GM21786 (cell line): ENCODE data around the gene IFNL1.
A peak's percentile ranks its signal among the peaks of the same experiment; 100 is the strongest.
"Not testable (repeated sequence)": the region's sequence is repeated elsewhere in the genome, so short reads cannot be mapped to it uniquely, and the experiment has no call there.

Experiments
- ATAC-seq: cut with Tn5 transposase; IDR thresholded peaks from one replicate; pipeline ENCODE4 v1.9.1; 2021; ENCODE audit not compliant: unreplicated experiment

Gene IFNL1

GRCh38 chr19:39328046-39328705 lies 32.0 kb downstream of the IFNL1 start:
- ATAC-seq = no peak

- no peak for ATAC-seq
Measured at GRCh38 chr19:39329948-39330347, 33.7 kb downstream of the IFNL1 start.

GRCh38 chr19:39332293-39332692 lies 36.1 kb downstream of the IFNL1 start:
- ATAC-seq = no peak

GRCh38 chr19:39332738-39333137 lies 36.5 kb downstream of the IFNL1 start:
- ATAC-seq = not testable (repeated sequence)

- ATAC-seq = no peak
Measured at GRCh38 chr19:39333507-39333906, 37.3 kb downstream of the IFNL1 start.

- ATAC-seq = no peak
Measured at GRCh38 chr19:39334444-39334976, 38.3 kb downstream of the IFNL1 start.

- no peak for ATAC-seq
Measured at GRCh38 chr19:39335168-39335548, 39.0 kb downstream of the IFNL1 start.

GRCh38 chr19:39336483-39336882 lies 40.3 kb downstream of the IFNL1 start:
- no peak for ATAC-seq

- ATAC-seq = no peak
Measured at GRCh38 chr19:39339674-39340073, 43.5 kb downstream of the IFNL1 start.

- not testable (repeated sequence) for ATAC-seq
Measured at GRCh38 chr19:39340156-39340555, 43.9 kb downstream of the IFNL1 start.

- ATAC-seq = no peak
Measured at GRCh38 chr19:39341129-39341718, 45.0 kb downstream of the IFNL1 start.

GRCh38 chr19:39341719-39342604 lies 45.8 kb downstream of the IFNL1 start, which contains the start of gene SAMD4B:
SAMD4B (plus strand) TSS chr19:39342421; CDS start chr19:39356894, 14,473 bp downstream.
- peak; percentile 80 for ATAC-seq

GRCh38 chr19:39342647-39343305 lies 46.6 kb downstream of the IFNL1 start:
- ATAC-seq = no peak

GRCh38 chr19:39345956-39346355 lies 49.7 kb downstream of the IFNL1 start:
- ATAC-seq = no peak

GRCh38 chr19:39347332-39348164 lies 51.3 kb downstream of the IFNL1 start:
- no peak for ATAC-seq
